Measurements from ENCODE around the gene WNT3A. TPM values are rescaled to one million over a fixed set of nuclear protein-coding genes. Genes with fewer than 3 reads are reported as not detected.
A peak's percentile ranks its signal among the peaks of the same experiment; 100 is the strongest.

WNT3A gene
- total RNA-seq, 1 donor from 2014 or later = 10.1 TPM

- ATAC-seq (peak; percentile 39), DNase-seq (peak; percentile 63)
- Histone ChIP-seq H3K4me3 (no peak overlapping the region), H3K27ac (no peak overlapping the region), H3K9me3 (no peaks in the 10 kb centered on the region), H3K27me3 (no peaks in the 10 kb centered on the region), H3K36me3 (no peaks in the 10 kb centered on the region), H3K4me1 (no peaks in the 10 kb centered on the region)
- intact Hi-C loops (cut with DNase I) = no loop called here
- TF ChIP-seq CTCF (IDR thresholded peaks at IDR 0.05) = no peak
Measured at GRCh38 chr1:228073857-228074545, 67.2 kb downstream of the WNT3A start.

GRCh38 chr1:228074954-228075730 is 68.3 kb downstream of the WNT3A start:
- no peak for ATAC-seq
- DNase-seq = peak; percentile 61
- H3K36me3 ChIP-seq = no peaks in the 10 kb centered on the region
- no peak for TF ChIP-seq CTCF (IDR thresholded peaks at IDR 0.05)
- intact Hi-C loops (cut with DNase I) = no loop called here
- no peak overlapping the region for H3K27ac ChIP-seq
- H3K27me3 ChIP-seq = no peaks in the 10 kb centered on the region
- no peaks in the 10 kb centered on the region for H3K4me1 ChIP-seq
- H3K4me3 ChIP-seq = no peak overlapping the region
- no peaks in the 10 kb centered on the region for H3K9me3 ChIP-seq

GRCh38 chr1:228075801-228076271 is 69.0 kb downstream of the WNT3A start:
- no peaks in the 10 kb centered on the region for H3K36me3 ChIP-seq
- no peaks in the 10 kb centered on the region for H3K27me3 ChIP-seq
- intact Hi-C loops (cut with DNase I) = no loop called here
- H3K4me1 ChIP-seq = peaks cover 2% of the 10 kb centered on the region
- ATAC-seq (no peak), DNase-seq (peak; percentile 29)
- no peak overlapping the region for H3K27ac ChIP-seq
- TF ChIP-seq CTCF (IDR thresholded peaks at IDR 0.05) = no peak
- no peak overlapping the region for H3K4me3 ChIP-seq
- H3K9me3 ChIP-seq = no peaks in the 10 kb centered on the region

GRCh38 chr1:228076796-228077430 is 70.1 kb downstream of the WNT3A start:
- Histone ChIP-seq H3K27me3 (no peaks in the 10 kb centered on the region), H3K36me3 (no peaks in the 10 kb centered on the region), H3K27ac (no peak overlapping the region), H3K4me1 (peaks cover 10% of the 10 kb centered on the region), H3K9me3 (no peaks in the 10 kb centered on the region), H3K4me3 (no peak overlapping the region)
- no peak for ATAC-seq
- peak; percentile 51 for DNase-seq
- TF ChIP-seq CTCF (IDR thresholded peaks at IDR 0.05) = no peak
- intact Hi-C loops (cut with DNase I) = no loop called here

- no peaks in the 10 kb centered on the region for H3K9me3 ChIP-seq
- ATAC-seq = no peak
Measured at GRCh38 chr1:228077565-228078330, 71.0 kb downstream of the WNT3A start.

More at GRCh38 chr1:228077565-228078330, 71.0 kb downstream of the WNT3A start:
- Histone ChIP-seq H3K36me3 (no peaks in the 10 kb centered on the region), H3K27me3 (no peaks in the 10 kb centered on the region), H3K4me3 (no peak overlapping the region), H3K27ac (no peak overlapping the region), H3K4me1 (peaks cover 10% of the 10 kb centered on the region)
- no peak for TF ChIP-seq CTCF (IDR thresholded peaks at IDR 0.05)
- peak; percentile 54 for DNase-seq
- intact Hi-C loops (cut with DNase I) = no loop called here

Measured in upper lobe of right lung (tissue), 1 donor.